PC-9 (cell line): ENCODE results near the gene SUCLA2. TPM values are rescaled to one million over a fixed set of nuclear protein-coding genes. Genes with fewer than 3 reads are reported as not detected.

Source experiments
- BruUV-seq: library from RNA; stranded (reverse); fragments of 400-500 nt; replicated peaks from 2 replicates; lab custom pipeline; 2021; lab: Mats Ljungman, UMichigan
- CTCF ChIA-PET: fragments of 300-600 bp; sonication (Branson Sonifier 250); formaldehyde crosslinking; loops from one replicate; lab custom pipeline; 2022; ENCODE audit warnings: antibody characterized with exemption; lab: Charles Lee
- POLR2A ChIA-PET: fragments of 300-600 bp; sonication (Branson Sonifier 250); formaldehyde crosslinking; loops from one replicate; lab custom pipeline; 2022; ENCODE audit warnings: antibody characterized with exemption; ENCODE audit not compliant: unreplicated experiment; lab: Charles Lee
- DNase-seq, 2 experiments: peaks; one replicate each; pipeline versions ENCODE4 v3.0.0 to v3.0.0-alpha.2; 2015 to 2022; ENCODE audit warnings: mixed read lengths in 1 of 2
- H2AFZ ChIP-seq: fragments of 200-600 bp; sonication (generic); 2 replicates; pipeline ENCODE4 v1.8.1; 2017; ENCODE audit warnings: antibody characterized with exemption
- H3F3A ChIP-seq: fragments of 200-600 bp; sonication (generic); 2 replicates; pipeline ENCODE4 v1.8.1; 2017; ENCODE audit warnings: antibody characterized with exemption, mild to moderate bottlenecking, low read depth; ENCODE audit not compliant: insufficient read depth
- H3K27ac ChIP-seq: fragments of 200-600 bp; sonication (generic); 2 replicates; pipeline ENCODE4 v1.6.1; 2016; ENCODE audit warnings: mixed run types
- H3K27me3 ChIP-seq: fragments of 200-600 bp; sonication (generic); 2 replicates; pipeline ENCODE4 v1.6.1; 2016; ENCODE audit warnings: low read depth, mixed run types; ENCODE audit not compliant: insufficient read depth
- H3K36me3 ChIP-seq: fragments of 200-600 bp; sonication (generic); 2 replicates; pipeline ENCODE4 v1.6.1; 2016; ENCODE audit warnings: low read depth, mixed run types
- H3K4me1 ChIP-seq: fragments of 200-600 bp; sonication (generic); replicated peaks from 2 replicates; pipeline ENCODE4 v1.6.1; 2016; ENCODE audit warnings: mixed run types; ENCODE audit not compliant: insufficient read depth
- H3K4me2 ChIP-seq: fragments of 200-600 bp; sonication (generic); 2 replicates; pipeline ENCODE4 v1.6.1; 2017; ENCODE audit warnings: mixed run types
- H3K4me3 ChIP-seq: fragments of 200-600 bp; sonication (generic); 2 replicates; pipeline ENCODE4 v1.6.1; 2016; ENCODE audit warnings: mixed run types
- H3K79me2 ChIP-seq: fragments of 200-600 bp; sonication (generic); 2 replicates; pipeline ENCODE4 v1.6.1; 2017; ENCODE audit warnings: low read depth, mixed run types
- H3K9me2 ChIP-seq: fragments of 200-600 bp; sonication (generic); 2 replicates; pipeline ENCODE4 v1.8.1; 2017; ENCODE audit warnings: mild to moderate bottlenecking; ENCODE audit not compliant: insufficient read depth
- H3K9me3 ChIP-seq: fragments of 200-600 bp; sonication (generic); 2 replicates; pipeline ENCODE4 v1.8.1; 2016; ENCODE audit warnings: low read depth; ENCODE audit not compliant: insufficient read depth
- H4K20me1 ChIP-seq: fragments of 200-600 bp; sonication (generic); 2 replicates; pipeline ENCODE4 v1.8.1; 2017; ENCODE audit not compliant: insufficient read depth
- EZH2 ChIP-seq: fragments of 200-600 bp; sonication (generic); IDR thresholded peaks from 2 replicates; pipeline ENCODE4 v1.8.0; 2017; ENCODE audit warnings: antibody characterized with exemption, low read depth
- intact Hi-C: fragments of 100-400 bp; cut with micrococcal nuclease; formaldehyde crosslinking; loops from one replicate; pipeline ENCODE4 v1.10.0; 2022; ENCODE audit not compliant: unreplicated experiment
- total RNA-seq: library from RNA; stranded (reverse); gene quantifications from 2 replicates; pipeline ENCODE4 v1.2.3, GENCODE V29; 2021
- TF ChIP-seq, protein P1 (sequence below): fragments of 200-600 bp; sonication (generic); conservative IDR thresholded peaks from 2 replicates; pipeline ENCODE4 v1.6.1; 2017; ENCODE audit warnings: mixed run types, antibody characterized with exemption, mild to moderate bottlenecking, moderate library complexity

The SUCLA2 gene
- total RNA-seq, 1 experiment from 2014 or later = 44.8 TPM

DNA sequence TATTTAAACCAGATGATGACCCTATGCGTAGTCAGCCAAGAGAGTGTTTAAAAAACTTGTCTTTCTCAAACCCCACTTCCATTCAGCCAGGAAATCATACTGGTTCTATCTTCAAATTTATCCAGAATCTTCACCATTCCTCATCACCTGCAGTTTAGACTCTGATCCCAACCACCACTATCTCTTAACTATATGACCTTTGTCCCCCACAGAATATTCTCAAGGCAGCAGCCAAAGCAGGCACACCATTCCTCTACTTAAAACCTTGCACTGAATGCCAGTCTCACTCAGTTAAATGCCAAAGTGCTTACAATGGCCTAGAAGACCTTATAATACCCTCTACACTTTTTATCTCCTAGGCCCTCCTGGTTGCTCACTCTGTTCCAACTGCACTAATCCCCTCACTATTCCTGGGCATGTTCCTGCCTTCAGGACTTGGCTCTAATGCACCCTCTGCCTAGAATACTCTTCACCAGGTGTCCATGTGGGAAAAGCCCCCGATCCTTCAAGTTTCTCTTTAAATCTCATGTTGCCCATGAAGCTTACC is 10.1 kb downstream of the SUCLA2 start:
- no peak for TF ChIP-seq EZH2
- TF ChIP-seq, protein P1, sequence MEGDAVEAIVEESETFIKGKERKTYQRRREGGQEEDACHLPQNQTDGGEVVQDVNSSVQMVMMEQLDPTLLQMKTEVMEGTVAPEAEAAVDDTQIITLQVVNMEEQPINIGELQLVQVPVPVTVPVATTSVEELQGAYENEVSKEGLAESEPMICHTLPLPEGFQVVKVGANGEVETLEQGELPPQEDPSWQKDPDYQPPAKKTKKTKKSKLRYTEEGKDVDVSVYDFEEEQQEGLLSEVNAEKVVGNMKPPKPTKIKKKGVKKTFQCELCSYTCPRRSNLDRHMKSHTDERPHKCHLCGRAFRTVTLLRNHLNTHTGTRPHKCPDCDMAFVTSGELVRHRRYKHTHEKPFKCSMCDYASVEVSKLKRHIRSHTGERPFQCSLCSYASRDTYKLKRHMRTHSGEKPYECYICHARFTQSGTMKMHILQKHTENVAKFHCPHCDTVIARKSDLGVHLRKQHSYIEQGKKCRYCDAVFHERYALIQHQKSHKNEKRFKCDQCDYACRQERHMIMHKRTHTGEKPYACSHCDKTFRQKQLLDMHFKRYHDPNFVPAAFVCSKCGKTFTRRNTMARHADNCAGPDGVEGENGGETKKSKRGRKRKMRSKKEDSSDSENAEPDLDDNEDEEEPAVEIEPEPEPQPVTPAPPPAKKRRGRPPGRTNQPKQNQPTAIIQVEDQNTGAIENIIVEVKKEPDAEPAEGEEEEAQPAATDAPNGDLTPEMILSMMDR = no peak
- no peak for DNase-seq
- no peaks in the 10 kb centered on the region for H3K4me1 ChIP-seq
- H3K4me3 ChIP-seq = no peak overlapping the region
- peaks cover 4% of the 10 kb centered on the region; the same call in 1 of the 2 replicates for H3K36me3 ChIP-seq
- no peak overlapping the region for H2AFZ ChIP-seq
- BruUV-seq = no TSS peak
- no peaks in the 10 kb centered on the region for H3F3A ChIP-seq
- no peaks in the 10 kb centered on the region for H3K9me3 ChIP-seq
- H3K27me3 ChIP-seq = no peaks in the 10 kb centered on the region
- ChIA-PET CTCF (no interaction called here), POLR2A (no interaction called here)
- no peak overlapping the region for H3K4me2 ChIP-seq
- peaks cover 4% of the 10 kb centered on the region; the same call in 1 of the 2 replicates for H4K20me1 ChIP-seq
- intact Hi-C loops = no loop called here
- H3K9me2 ChIP-seq = no peaks in the 10 kb centered on the region
- no peak overlapping the region for H3K27ac ChIP-seq
- H3K79me2 ChIP-seq = no peaks in the 10 kb centered on the region

DNA sequence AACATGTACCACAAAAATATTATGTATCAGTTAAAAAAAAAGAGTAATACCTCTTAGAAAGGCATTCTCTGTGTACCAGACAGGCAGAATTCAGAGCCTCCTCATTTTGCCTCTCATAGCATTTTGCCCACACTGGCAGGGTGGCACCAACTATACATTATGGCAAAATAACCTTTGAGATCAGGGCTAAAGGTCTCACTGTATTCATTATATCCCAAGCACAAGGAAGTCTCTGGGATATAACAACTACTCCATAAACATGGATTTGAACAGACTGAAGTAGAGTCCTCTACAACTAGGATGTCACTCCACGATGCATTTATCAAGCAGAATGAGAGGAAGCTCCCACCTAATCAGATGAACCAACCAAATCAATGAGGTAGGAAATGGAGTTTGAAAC is 10.6 kb downstream of the SUCLA2 start:
- CTCF ChIA-PET = no interaction called here
- H3K79me2 ChIP-seq = no peaks in the 10 kb centered on the region
- POLR2A ChIA-PET = no interaction called here
- intact Hi-C loops = no loop called here
- H3K4me2 ChIP-seq = no peak overlapping the region
- H3K9me3 ChIP-seq = no peaks in the 10 kb centered on the region
- H2AFZ ChIP-seq = no peak overlapping the region
- TF ChIP-seq, protein P1 = no peak
- no peak for TF ChIP-seq EZH2
- no peaks in the 10 kb centered on the region for H3K9me2 ChIP-seq
- no peak overlapping the region for H3K27ac ChIP-seq
- no peaks in the 10 kb centered on the region for H3F3A ChIP-seq
- H3K27me3 ChIP-seq = no peaks in the 10 kb centered on the region
- H4K20me1 ChIP-seq = peaks cover 4% of the 10 kb centered on the region; the same call in 1 of the 2 replicates
- no peak for DNase-seq
- H3K36me3 ChIP-seq = peaks cover 4% of the 10 kb centered on the region; the same call in 1 of the 2 replicates
- no peaks in the 10 kb centered on the region for H3K4me1 ChIP-seq
- BruUV-seq = no TSS peak
- H3K4me3 ChIP-seq = no peak overlapping the region

DNA sequence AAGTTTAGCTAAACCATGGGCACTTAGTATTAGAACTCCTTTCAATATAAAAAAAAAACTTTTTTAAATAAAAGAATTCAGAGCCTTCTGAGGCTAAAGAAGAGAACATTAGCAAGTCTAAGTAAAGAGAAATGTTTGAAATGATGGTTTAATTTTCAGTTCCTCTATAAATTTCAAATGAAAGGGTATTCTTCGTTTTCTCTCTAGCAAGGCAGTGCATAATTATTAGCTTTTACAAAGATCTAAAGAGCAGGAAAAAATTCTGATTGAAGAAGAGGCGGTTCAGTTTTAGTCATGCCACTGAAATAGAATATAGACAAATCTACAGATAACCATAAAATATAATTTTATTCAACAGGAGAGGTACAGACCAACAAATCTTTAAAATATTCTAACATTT is 18.0 kb downstream of the SUCLA2 start:
- intact Hi-C loops = no loop called here
- no peak for TF ChIP-seq EZH2
- TF ChIP-seq, protein P1 = no peak
- Histone ChIP-seq H3K36me3 (no peaks in the 10 kb centered on the region; the same call in 1 of the 2 replicates), H3F3A (no peaks in the 10 kb centered on the region), H3K79me2 (no peaks in the 10 kb centered on the region), H3K27ac (no peak overlapping the region), H3K9me3 (no peaks in the 10 kb centered on the region), H3K9me2 (no peaks in the 10 kb centered on the region), H3K27me3 (no peaks in the 10 kb centered on the region), H3K4me2 (no peak overlapping the region), H2AFZ (no peak overlapping the region), H4K20me1 (no peaks in the 10 kb centered on the region; the same call in 1 of the 2 replicates), H3K4me1 (no peaks in the 10 kb centered on the region), H3K4me3 (no peak overlapping the region)
- ChIA-PET POLR2A (no interaction called here), CTCF (no interaction called here)
- DNase-seq = no peak
- BruUV-seq = no TSS peak
